IPS-NIHi11 (cell line): ENCODE results near the gene HES7.
"Not testable (repeated sequence)": the region's sequence is repeated elsewhere in the genome, so short reads cannot be mapped to it uniquely, and the experiment has no call there.

Experiments
- DNase-seq: peaks from one replicate; pipeline ENCODE4 v3.0.0; 2012; ENCODE audit warnings: mixed read lengths, low spot score

HES7 gene

DNA sequence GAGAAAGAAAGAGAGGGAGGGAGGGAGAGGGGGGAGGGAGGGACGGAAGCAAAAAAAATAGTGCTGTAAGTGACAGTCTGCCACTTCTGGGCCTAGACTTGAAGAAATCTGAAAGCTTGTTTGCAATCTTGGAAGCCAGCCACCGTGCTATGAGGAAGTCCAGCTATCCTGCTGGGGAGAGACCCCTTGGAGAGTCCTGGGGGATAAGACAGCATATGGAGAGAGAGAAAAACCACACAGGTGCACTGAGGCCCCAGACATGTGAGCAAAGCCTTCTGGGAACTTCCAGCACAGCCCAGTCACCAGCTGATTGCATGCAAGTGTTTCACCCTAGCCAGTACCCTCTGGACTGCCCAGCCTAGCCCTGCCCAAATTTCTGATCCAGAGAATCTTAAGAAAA, 23.8 kb downstream of the HES7 start:
- DNase-seq: no peak

DNA sequence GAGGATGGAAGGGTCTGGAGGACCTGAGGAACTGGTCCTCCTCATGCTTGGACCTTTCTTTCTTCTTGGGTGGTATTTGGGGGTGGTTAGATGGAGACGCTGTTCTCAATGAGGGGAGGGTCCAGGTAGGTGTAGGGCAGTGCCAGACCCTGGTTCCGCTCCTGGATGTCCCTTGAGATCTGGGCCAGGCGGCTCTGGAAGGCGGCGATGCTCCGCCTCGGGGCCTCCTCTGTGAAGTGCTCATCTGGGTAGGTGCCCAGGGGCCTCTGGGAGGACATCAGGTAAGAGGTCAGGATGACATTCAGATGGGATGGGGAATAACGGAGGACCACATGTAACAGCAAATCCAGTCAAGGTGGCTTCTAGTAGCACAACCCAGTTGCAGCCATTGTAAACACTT, 27.4 kb downstream of the HES7 start:
- no peak for DNase-seq

DNA sequence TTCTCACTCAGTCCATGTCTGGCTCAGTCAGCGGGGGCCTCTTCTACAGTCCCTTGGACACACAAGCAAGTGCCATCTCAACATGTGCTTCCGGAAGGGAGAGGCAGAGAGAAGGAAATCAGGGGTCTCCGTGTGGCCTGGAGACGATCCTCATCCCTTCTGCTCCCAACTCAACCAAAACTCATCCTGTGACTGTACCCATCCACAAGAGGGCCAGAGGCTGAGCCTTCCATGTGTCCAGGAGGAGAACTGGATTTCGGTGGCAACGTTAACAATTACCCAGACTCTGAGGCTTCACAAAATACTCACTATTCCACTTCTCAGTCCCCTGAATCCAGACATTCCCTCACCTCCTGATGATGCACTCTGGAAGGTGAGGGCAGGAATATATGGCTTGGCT, 28.5 kb downstream of the HES7 start:
- DNase-seq: no peak

DNA sequence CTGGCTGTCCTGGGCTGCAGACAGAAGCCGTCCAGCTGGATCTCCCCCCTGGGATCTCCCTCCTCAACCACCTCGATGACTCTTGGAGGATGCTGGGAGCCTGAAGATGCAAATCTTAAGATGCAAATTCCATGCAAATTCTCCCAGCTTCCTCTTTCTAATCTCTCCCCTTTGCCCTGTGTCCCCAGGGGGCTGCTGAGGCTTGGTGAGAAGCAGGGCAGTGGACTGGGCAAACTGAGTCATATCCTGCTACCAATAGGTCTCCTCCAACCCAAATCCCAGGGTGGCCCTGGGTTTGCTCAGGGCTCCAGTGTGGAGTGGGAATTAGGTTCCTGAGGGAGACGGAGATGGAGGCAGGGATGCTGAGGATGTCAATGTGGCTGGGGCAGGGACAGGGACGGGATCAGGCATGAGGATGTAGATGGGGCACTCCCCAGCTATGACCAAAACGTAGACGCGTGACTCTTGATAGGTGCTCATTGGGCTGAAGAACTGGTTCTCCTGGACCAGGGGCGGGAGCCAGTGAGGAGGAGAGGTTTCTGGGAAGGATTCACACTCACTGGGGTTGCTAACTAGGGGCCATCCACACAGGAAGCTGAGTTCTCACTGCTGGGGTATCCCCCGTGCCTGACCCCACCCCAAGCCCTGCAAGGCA, 32.7 kb downstream of the HES7 start:
- DNase-seq: no peak

DNA sequence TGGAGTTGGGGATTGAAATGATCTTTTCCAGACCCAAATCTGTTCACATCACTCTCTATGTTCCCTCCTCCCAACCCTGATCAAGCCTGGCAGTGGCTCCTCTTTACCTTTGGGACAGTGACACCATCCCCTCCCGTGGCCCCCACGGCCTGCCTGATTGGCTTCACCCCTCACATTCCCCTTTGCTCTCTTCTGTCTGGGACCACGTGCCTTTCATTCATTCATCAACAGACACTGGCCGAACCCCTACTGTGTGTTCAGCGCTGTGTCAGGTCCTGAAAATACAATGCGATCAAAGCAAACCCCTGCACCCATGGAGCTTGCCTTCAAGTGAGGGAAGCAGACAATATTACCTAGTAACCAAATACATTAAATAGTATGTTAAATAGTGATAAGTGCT, 34.2 kb downstream of the HES7 start:
- DNase-seq: no peak

DNA sequence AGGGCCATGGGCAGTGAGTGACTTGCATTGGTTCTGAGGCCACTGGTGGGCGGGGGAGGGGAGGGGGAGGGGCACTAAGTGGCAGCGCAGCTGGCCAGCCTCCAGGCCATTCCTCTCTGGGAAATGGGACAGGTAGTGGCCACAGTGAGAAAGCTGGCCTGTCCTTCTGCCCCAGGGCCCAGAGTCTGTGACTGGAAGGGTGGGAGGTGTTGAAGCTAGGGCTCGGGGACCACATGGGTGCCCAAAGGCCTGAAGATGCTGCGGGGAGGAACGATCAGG, 36.0 kb downstream of the HES7 start:
- DNase-seq: peak; percentile 47

DNA sequence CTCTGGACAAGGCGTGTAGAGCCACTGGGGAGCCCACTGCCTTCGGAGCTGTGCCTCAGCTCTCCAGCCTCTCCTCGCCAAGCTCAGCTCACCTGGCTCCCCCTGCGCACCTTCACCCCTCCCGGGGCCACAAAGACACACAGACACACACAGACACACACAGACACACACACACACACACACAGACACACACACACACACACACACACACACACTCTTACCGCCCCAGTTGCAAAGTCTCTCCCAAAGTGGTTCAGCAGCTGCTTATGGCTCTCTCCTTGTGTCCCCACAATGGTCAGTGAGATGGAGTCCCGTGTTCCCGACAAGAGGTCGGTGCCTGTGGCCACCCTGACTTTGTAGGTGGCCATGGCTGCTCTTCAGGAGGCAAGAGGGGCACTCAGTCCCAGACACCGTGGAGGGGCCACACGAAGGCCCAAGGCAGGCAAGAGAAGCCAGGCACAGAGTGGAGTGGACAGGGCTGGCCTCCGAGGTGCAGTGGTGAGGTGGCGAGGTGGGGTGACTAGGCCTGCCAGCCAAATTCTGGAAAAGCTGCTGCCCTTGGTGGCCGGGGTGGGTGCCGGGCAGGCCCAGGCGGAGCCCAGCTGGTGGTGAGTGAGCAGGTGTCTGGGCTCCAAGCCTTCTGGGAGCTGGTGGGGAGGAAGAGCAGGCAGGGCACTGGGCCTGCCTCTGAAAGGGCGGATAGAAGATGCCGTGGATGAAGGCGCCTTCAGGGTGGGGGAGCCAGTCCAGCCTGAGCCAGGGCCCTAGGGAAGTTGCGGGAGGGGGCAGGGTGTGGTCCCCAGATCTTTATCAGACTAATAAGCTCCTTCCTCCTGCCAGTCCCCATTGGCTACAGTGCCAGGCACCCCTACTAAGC, 36.6 kb downstream of the HES7 start, which contains the start of gene ALOX12B:
TSS of gene ALOX12B (minus strand) at position 642 of the 877 bp plus-strand sequence. CDS start at position 368, 274 bp downstream.
- no peak for DNase-seq

DNA sequence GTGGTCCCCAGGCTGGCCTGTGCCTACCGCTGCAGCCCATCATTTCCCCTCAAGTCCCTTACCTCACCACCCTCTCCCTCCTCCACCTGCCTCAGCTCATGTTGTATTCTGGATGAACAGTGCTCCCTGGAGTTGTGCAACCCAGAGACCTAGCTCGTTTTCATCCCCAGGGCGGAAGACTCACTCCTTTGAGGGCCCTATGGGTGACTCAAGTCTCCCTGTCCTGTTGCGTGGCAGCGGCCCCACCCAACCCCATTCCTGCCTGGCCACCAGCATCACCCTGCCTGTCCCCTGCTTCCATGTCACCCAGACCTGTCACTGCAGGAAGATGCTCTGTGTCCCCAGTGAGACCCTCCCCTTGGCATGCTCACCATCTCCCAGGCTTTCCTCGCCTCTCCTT, 39.7 kb downstream of the HES7 start:
- no peak for DNase-seq

DNA sequence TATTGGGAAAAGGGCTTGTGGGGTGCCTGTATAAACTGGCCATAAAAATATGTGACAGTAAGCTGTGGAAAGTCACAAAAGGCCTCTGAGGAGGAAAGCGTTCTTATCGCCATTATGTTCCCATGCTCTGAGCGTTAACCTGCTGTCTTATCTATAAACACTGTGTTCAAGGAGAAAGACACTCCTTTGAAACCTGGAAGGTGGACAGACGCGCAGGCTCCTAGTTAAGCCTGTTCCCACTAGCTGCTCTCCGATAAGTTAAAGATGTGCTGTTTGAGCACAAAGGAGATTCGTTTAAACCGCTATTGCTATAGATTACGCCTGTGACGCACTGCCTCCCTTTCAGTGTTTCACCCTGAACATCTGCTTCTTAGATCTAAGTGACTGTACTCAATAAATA, 41.6 kb downstream of the HES7 start:
- DNase-seq: no peak

DNA sequence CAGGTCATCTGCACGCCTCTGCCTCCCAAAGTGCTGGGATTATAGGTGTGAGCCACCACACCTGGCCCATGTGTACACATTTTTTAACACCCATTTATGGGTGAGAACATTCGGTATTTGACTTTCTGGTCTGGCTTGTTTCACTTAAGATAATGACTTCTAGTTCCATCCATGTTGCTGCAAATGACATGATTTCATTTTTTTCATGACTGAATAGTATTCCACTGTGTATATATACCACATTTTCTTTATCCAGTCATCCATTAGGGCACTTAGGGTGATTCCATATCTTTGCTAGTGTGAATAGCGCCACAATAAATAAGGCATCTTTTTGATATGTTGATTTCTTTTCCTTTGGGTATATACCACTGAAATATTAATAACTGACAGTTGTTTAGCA, 42.0 kb downstream of the HES7 start:
- DNase-seq: no peak

DNA sequence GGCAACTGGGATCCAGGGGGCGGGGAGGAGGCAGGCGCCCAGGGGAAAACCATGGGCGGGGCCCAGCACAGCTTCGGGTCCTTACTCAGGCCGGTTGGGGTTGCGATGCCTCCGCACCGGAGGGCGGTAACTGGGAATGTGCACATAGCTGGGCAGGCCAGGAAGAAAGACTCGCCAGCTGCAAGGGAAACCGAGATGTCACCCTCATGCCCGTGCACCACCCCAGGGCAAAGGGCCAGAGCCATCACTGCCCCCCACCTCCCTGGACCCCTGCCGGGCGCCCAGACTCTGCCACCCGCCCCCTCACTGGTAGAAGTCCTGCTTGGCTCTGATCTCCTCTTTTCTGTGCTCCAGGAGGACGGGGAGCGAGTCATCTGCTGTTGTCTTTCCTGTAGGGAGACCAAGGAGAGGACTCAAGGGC, 43.1 kb downstream of the HES7 start:
- DNase-seq: no peak

DNA sequence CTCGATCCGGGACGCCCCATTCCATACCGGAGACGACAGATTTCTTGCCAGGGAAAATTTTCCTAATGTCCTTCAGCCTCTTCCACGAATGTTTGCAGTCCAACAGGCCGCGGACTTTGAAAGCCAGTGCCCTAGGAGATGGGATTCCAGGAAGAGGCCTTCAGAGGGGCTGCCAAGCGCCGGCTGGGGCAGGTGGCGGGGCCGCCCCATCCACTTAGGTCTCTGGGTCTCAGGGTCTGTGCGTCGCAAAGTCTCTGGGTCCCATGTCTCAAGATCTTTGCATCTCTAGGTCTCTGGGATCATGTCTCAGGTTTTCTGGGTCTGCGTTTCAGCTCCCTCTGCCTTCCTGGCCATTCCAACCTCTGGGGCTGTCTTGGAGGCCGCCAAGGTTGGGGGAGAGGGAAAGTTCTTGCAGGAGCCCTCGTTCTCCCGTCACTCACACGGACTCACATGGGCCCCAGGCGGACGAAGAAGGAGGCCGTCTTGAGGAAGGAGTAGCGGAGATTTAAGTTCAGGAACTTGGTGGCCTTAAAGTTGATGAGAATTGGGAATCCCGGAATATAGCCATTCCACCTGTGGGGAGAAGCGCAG, 43.6 kb downstream of the HES7 start:
- DNase-seq: no peak

DNA sequence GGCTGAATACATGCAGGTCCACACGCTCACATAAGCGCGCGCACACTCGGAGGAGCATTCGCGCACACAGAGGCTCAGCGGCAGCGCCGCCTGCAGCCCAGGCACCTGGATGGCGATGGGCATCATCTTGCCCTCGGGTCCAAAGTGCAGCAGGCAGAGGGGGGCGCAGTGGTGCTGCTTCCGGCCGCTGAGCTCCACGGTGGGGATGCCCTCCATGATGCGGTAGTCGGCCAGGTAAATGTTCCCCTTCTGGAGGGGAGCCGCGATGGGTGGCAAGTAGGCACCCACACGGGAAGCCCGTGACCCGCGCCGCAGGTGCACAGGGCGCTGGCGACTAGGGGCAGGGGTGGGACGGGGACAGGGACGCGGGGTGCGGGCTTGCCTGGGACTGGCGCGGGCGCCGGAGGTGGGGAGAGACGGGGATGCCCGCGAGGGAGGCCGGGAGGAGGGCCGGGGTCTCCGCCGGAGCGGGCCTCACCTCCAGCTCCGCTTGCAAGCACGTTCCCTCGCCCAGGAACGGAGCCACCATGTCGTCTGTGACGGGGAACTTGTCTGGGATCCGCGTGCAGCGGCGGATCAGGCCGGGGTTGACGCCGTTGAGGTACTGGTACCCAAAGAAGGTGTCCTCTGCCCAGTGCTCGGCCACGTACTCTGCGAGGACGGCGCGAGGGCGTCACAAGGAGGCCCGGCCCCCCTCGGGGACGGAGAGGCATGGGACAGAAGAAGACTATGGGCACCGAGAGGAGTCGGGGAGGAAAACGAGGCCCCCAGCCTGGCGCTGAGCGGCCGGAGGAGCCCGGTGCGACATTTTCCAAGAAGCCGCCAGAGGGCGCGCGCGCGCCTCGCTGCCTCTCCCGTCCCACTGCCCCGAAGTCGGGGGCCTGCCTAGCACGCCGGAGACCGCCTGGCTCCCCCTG, 44.4 kb downstream of the HES7 start:
- DNase-seq: peak; percentile 96

DNA sequence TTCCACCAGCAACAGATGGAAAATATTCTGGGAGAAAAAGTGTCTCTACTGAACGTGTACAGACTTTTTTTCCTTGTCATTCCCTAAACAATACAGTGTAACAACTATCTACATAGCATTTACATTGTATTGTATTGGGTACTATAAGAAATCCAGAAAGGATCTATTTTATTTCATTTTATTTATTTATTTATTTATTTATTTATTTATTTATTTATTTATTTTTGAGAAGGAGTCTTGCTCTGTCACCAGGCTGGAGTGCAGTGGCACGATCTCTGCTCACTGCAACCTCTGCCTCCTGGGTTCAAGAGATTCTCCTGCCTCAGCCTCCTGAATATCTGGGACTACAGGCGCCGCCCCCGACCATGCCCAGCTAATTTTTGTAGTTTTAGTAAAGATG, 46.0 kb downstream of the HES7 start:
- DNase-seq: not testable (repeated sequence)

DNA sequence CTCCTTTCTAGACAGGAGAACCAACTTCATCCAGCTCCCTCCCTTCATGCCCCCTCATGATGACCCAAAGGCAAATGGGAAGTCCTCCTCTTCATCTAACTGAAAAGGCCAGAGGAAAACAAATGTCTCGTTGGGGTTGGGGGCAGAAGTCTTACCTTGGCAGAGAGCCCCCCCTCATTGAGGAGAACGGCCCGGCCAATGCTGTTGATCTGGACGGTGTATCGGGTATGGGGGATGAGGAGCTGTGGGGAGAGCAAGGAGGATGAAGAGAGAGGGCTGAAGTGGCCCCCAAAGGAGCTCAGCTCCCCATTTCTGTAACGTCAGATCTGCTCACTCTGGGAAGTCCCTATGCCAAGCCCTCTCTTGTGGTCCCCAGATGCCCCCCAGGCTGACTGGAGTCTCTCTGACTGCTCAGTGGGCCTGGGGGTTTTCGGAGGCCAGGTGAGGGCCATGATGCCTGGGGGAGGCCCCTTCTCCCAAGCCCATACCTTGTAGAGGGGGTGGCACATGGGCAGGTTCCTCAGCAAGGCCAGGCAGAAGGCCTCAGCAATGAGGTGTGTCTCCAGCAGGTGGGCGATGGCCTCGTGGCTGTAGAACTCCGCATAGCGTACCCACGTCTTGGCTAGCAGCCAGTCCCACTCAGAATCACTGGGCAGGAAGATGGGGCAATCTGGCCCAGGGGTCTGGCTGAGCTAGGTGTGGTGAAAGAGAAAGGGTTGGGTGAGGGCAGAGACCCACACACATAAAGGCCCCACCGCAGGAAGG, 47.2 kb downstream of the HES7 start:
- no peak for DNase-seq

DNA sequence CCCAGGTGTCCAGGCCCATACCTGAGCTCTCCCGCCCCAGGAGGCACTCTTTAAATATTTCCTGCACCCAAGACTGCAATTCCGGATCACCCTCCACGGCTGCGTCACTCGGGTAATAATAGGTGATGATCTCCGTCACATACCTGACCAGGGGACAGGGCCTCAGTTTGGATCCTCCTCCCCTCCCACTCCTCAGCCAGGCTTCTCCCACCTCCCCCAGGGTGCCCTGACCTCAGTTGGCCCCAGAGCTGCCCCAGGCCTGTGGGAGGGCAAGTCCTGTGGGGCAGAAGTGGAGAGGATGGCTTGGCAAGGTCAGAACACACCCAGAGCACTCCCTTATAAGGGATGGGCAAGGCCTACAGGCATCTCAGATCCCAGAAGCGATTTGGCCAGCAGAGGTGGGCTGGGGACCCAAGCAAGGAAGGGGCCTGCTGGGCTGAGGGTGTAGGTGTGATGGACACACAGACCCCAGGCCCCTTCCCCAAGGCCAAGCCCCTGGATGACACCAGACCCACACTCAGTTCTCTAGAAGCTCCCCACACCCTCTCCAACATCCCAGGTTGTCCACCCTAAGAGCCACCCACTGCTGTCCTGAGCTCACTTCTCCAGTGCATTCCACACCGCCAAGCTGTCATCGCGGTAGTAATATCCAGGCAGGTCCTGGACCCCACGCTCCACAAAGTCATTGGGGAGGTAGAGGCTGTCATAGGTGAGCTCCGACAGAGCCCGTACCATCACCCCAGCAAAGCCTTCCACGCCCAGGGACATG, 48.1 kb downstream of the HES7 start:
- DNase-seq: no peak

DNA sequence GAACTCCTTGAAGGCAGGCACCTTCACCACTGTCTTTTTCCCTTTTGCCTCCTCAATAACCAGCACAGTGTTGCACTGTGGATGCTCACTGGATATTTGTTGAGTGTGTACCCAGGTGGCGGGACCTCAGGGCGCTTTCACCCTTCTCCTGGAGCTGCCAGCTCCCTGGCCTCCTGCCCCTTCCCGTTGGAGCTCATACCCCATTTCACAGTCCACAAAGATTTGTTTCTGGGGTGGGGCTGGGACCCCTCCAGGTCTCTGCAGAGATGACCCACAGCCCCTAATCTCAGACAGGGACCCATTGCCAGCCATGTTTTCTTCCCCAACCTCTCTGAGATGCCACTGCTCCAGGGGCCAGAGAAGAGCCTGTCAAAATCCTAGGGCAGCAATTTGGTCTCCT, 48.8 kb downstream of the HES7 start:
- no peak for DNase-seq

DNA sequence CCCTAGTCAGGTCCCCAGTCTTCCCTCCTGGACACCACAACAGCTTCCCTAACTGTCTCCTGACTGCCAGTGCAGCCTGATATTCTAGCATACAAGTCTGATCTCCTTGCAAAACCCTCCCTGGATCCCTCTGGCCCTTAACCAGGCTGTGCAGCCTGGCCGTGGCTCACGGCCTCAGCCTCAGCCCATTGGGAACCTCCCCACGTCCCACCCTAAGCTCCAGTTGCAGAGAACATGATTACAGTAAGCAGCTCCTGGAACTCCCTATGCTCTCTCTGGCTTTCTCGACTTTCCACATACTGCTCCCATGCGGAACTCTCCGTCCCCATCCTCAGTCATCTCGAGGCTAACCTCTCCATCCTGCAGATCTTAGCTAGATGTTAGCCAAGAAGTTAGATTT, 49.4 kb downstream of the HES7 start:
- DNase-seq: no peak

DNA sequence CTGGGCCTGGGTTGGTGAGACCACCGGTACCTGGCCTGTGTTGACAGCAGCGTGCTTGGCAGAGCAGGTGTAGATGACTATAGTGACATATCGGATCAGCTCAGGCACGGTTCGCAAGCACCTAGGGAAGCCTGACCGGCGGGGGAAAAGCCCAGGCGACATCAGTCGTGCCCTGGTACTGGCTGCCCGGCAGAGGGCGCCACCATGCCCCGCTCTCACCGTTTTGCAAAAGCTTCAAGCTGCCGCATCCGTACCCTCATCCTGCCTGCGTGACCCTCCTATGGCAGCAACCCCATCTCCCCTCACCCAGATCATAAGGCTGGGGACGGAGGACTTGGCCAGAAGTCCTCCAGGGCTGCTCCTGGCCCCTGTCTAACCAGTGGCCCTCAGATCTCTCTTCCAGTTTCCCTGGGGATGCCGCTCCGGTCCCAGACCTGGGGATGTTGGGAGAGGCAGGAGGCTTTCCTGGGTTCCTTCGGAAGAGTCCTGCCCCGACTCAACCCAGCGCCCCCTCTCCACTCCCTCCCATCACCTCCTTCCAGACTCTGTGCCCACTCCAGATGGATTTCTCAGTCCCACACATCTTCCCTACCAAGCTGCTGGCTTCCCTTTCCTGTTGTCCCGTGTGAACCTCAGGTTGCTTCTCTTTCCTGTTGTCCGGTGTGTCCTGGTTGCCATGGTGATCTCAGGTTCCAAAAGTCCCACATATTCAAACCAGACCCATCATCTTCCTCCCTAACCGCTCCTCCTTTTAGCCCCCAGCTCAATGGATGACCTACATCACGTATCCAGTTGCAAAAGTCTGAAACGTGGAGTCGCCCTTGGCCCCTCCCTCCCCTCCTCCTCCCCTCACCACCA, 50.0 kb downstream of the HES7 start:
- DNase-seq: peak; percentile 90
